ENCODE data around the gene SLC29A3. TPM values are rescaled to one million over a fixed set of nuclear protein-coding genes. Genes with fewer than 3 reads are reported as not detected.
A peak's percentile ranks its signal among the peaks of the same experiment; 100 is the strongest.
"Not testable (repeated sequence)": the region's sequence is repeated elsewhere in the genome, so short reads cannot be mapped to it uniquely, and the experiment has no call there.

SLC29A3 gene
- total RNA-seq, 1 donor from 2014 or later = 3.4 TPM

DNA sequence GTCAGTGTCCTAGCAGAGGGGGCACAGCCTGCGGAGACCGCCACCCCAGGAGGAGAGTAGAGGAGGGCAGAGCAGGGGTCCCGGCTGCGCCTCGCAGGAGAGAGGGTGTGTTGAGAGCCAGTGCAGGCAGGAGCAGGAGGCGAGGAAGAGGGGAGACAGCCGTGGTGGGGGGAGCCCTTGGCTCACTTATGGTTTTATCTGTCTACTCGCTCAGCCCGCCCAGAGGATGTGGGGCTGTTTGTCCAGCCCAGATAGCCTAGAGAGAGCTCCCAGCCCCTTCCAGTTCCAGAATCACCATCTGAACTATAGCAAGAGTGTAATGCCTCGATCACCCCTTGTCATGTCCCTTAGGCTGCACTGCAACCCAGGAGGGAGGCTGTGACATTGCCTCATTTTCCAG lies 26.6 kb downstream of the SLC29A3 start:
- DNase-seq (ENCODE audit: low read depth) = no peak

DNA sequence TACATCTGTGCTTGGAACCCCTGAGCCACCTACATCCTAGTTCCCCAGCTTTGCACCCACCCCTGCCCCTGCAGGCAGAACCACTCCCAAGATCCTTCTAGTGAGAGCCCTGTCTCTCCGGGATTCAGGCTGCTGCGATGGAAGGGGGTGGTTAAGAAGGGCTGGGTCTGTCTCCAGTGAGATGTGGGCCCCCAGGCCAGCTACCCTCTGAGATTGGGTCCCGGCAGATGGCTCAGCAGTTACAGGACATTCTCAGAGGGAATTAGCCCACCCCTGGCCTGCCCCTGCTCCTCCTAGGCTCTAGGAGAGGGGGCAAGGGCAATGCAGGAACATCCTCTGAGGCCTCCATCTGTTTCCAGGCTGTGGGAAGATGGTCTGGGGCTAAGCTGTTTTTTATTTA lies 27.7 kb downstream of the SLC29A3 start:
- no peak for DNase-seq (ENCODE audit: low read depth)

DNA sequence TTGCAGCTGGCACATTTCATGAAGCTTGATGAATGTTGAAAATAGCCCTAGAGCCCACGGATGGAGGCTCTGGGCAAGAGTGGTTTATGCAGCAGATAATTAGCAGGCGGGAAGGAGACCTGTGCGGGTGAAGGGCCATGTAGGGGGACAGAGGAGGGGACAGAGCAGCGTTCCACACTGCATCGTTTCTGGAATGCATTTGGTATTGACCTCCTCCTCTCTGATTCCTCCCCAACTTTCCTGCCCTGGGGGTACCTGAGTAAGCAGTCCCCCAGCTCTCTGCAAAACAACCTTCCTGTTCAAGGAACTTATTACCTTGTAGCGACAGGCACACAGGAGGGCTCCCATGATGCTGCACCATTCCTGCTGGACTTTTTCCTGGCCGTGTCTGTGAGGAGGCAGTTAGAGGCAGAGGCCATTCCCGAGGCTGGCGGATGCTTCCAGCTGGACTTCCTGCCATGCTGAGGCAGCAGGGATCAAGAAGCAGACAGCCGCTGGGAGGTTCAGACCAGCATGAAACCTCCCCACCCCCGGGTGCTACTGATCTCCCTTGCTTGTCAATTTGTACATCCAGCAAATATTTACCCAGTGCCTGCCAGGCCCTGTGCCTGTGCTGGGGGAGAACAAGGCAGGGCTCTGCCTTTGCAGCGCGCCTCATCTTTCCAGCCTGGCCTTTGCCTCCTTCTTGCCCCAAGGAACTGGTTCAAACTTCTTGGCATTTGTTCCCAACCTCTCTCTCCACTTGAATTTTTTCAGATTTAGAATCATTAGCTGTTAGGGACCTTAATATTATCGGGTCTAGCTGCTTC lies 28.7 kb downstream of the SLC29A3 start:
- no peak for DNase-seq (ENCODE audit: low read depth)

DNA sequence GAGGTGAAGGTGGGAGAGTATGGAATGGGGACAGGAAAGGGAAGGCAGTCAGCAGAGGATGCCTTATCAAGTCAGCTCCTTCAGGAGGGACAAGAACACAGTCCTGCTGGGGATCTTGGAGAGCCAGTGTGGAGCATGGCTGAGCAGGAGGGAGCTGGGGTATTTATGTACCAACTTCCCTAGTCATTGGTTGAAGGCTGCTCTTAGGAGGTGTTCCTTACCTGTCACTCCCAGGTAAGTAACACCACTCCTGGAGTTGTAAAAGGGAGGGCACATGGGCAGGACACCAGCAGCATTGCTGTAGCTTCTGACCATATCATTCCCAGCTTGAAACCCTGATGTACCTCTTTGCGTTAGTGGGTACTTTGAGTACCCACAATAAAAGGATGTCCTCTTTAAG lies 29.8 kb downstream of the SLC29A3 start:
- no peak for DNase-seq (ENCODE audit: low read depth)

DNA sequence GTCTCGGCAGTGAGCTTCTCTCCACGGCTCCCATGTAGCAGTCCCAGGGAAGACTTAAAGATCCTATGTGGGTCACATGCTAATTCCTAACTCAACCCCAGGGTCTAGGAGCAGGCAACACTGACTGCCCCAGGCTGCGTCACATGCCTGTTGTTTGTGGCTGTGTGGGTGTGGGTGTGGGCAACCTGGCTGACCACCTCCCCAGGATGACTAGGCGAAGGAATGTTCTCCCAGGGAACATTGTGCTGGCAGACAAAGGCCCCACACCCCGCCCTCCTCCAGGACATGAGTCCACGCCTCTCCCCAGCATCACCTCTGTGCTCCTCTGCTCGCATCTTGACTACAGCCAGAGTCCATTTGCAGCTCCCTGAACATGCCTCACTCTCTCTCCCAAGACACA lies 30.3 kb downstream of the SLC29A3 start:
- DNase-seq (ENCODE audit: low read depth) = peak; percentile 80

DNA sequence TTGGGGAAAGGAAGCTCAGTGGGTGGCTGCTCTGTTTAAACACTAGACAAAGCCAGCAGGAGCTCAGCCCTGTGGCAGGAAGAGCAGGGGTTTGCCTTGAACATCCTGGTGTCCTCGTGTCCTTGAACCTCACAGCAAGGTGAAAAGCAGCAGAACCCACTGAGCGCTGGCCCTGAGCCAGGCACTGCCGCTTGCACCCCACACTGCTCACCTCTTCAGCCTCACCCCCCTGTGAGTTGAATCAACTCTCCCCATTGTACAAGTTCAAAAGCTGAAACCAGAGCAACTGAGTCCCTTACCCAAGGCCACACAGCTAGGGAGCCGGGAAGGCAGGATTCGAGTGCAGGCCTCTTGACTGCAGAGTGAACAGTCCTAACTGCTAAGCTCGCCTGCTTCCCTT lies 32.0 kb downstream of the SLC29A3 start:
- DNase-seq (ENCODE audit: low read depth) = no peak

DNA sequence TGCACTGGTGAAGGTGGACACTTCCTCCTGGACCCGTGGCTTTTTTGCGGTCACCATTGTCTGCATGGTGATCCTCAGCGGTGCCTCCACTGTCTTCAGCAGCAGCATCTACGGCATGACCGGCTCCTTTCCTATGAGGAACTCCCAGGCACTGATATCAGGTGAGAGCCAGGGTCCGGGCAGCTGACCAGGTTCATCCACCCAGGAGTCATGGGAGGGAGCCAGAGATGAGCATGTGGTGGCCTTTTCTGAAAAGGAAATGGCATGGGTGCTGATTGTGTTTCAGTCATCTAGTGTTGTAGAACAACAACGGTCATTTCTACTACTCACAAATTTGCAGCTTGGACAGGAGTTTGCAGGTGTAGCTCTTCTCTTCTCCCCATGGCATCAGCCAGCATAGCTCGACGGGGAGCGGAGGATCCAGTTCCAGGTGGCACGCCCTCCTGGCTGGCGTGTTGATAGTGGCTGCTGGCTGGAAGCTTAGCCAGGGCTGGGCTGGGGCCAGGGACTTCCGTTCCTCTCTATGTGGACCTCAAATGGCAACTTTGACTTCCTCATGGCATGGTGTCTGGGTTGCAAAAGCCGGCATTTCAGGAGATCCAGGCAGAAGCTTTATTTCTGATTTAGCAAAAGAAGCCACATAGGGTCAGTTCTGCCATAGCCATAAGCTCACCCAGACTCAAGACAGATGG lies 32.7 kb downstream of the SLC29A3 start:
- no peak for DNase-seq (ENCODE audit: low read depth)

DNA sequence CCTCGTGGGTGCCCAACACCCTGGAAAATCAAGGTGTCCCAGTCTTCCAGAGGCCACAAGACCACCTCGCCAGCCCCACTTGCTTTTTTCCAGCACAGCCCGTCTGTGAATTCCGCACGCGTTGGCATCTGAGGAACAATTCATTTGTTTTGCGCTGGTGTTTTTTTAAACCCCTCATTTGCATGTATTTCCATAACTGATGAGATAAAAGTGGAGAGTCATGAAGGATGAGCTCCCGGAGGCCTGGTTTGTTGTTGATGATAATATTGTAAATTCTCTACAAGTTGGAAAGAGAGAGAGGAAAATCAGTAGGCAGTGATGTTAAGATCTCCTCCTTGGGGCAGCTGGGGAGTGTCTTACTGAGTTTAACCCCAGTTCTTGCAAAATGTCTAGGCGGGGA lies 34.6 kb downstream of the SLC29A3 start:
- no peak for DNase-seq (ENCODE audit: low read depth)

DNA sequence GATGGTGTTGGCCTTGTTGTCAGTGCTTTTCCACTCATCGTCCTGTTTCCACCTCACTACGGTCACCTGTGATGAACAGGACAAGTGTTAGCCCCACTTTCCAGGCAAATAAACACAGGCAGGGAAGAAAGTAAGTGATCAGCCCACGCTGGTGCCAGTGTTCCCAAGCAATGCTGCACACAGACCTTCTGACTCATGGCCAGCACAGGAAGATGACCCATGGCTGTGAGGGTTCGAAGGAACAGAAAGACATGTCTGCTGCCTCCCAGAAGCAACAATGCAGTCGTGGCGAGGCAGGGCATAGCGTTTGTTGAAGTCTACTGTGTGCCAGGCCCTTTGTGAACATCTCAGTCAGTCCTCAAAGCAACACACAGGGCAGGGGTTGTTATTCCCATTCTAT lies 35.7 kb downstream of the SLC29A3 start:
- DNase-seq (ENCODE audit: low read depth) = no peak

DNA sequence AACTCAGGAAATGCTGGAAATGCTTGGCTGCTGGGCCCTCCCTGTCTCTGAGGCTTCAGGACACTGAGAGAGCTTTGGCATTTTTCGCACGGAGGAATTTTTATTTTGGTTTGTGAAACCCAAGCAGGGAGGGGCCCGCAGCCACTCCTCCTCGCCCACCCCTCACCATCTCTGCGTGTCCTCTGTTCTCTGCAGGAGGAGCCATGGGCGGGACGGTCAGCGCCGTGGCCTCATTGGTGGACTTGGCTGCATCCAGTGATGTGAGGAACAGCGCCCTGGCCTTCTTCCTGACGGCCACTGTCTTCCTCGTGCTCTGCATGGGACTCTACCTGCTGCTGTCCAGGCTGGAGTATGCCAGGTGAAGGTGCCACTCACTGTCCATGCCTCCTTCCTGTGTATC lies 36.8 kb downstream of the SLC29A3 start:
- DNase-seq (ENCODE audit: low read depth) = no peak

DNA sequence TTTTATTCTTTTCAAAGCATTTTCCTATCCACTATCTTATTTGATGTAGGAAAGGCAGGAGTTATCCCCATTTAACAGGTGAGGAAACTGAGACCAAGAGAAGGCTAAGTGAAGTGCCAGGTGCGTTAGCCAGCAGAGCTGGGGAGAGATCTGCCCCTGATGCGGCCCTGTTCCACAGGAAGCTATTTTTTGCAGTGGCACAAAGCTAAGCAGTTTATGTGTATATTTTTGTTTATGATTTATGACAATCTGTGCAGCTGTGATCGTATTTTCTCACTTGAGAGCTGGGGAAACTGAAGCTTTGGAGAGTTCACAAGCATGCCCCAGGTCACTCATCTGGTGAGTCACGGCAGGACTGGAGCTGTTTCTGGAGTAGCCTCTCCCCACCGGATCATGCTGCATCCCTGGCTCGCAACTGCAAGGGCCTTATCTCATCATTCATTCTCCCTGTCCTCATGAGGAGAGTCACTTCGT lies 38.8 kb downstream of the SLC29A3 start:
- DNase-seq (ENCODE audit: low read depth) = no peak

DNA sequence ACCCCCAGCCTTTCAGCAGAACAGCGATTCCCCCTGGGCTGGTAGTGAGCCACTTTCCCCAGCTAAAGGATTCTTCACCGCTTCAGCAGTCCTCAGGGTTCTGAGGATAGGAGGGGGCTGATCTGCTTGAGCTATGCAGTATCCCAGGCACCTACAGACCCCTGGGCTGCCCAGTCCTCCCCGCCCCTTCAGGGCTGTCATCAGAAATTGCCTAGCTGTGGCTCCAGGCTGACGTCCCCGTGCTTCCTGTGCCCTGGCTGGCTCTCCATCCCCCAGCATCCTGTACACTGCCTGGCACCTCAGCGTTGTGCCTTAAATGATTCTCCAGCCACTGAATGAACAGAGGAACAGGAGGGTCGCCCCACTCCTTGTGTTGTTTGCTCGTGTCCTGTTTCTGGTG lies 39.2 kb downstream of the SLC29A3 start:
- DNase-seq (ENCODE audit: low read depth) = no peak

DNA sequence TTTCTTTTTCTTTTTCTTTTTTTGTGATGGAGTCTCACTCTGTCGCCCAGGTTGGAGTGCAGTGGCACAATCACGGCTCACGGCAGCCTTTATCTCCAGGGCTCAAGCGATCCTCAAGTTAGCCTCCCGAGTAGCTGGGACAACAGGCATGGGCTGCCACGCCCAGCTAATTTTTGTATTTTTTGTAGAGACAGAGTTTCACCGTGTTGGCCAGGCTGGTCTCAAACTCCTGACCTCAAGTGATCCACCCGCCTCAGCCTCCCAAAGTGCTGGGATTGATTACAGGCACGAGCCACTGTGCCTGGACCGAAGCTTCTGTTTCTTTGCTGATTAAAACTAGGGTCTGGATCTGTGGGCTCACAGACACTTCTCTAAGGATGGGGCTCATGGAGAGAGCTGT lies 39.8 kb downstream of the SLC29A3 start:
- not testable (repeated sequence) for DNase-seq (ENCODE audit: low read depth)

DNA sequence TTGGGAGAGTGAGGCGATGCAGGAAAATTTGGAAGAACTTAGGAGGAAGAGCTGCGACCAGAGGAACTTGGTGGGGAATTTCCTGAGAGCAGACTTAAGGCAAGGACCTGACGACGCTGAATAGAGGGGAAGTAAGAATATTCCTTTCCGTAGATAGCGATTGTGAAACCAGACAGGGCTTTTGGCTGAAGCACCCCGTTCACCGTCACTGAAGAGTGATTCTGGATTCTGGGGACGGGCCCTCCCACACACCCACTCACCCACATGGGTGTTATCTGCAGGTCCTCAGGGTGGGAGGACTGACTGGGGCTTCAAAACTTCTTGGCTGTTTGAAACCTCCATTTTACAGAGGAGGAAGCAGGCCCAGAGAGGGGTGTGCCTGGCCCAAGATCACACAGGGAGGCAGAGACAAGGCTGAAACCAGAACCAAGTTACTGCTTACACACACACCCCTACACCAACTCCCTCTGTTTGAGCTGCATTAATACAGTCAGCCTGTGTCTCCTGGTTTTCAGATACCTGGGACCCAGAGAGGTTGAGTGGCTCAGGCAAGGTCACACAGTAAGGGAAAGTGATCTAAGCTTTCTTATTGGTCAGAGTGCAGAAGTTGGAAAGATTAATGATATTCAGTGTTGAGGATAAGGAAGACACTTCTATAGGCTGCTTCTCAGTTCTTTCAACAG lies 40.4 kb downstream of the SLC29A3 start:
- DNase-seq (ENCODE audit: low read depth) = no peak

DNA sequence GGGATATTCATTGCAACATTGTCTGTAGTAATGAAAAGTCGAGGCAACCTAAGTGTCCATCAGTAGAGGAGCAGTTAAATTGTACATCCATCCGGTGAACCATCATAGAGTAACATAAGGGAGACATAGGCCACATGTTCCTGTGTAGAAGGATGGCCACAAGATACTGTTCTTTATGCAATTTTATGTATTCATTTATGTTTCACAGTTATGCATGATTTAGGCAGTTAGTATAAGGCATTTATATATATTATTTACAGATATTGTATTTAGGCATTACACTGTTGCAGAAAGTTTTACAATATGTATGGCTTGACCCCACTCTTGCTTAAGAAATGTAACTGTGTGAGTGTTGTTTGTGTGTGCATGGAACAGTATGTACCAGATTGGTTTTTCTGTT lies 41.7 kb downstream of the SLC29A3 start:
- no peak for DNase-seq (ENCODE audit: low read depth)

DNA sequence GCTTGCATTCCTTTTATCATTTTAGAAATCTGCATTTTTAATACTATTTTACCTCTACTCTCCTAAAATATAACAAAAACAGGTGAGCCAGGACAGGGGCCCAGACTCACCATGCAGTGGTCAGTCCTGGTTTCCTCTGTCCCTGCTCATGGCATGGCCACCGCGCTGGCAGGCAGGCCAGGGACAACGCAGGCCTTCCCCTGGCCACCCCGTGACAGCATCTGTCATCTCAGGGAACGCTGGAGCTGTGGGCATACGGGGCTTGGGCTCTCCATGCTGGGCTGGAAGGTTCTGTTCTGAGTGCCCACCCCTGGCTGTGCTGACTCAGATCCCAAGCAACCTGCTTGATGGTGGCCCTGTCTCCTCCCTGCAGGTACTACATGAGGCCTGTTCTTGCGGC lies 42.5 kb downstream of the SLC29A3 start:
- no peak for DNase-seq (ENCODE audit: low read depth)

DNA sequence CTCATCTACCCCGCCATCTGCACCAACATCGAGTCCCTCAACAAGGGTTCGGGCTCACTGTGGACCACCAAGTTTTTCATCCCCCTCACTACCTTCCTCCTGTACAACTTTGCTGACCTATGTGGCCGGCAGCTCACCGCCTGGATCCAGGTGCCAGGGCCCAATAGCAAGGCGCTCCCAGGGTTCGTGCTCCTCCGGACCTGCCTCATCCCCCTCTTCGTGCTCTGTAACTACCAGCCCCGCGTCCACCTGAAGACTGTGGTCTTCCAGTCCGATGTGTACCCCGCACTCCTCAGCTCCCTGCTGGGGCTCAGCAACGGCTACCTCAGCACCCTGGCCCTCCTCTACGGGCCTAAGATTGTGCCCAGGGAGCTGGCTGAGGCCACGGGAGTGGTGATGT lies 43.1 kb downstream of the SLC29A3 start:
- DNase-seq (ENCODE audit: low read depth) = no peak

DNA sequence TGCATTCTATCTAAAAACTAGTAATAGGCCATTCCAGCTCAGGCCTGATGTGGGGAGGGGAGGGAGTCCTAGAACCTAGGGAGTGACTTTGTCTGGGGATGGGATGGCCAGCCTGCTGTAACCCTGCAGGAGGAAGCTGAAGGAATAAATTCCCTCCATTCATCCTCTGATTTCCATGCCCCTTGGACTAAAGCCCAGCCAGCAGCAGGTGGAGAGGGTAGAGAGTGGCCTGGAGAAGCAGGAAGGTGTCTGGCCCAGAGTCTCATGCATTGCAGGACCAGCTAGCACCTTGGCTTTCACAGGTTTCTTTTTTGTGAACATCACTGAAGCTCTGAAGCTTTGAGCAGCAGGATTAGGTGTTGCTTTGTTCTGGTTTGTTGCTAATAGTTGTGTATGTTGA lies 44.9 kb downstream of the SLC29A3 start:
- DNase-seq (ENCODE audit: low read depth) = no peak

DNA sequence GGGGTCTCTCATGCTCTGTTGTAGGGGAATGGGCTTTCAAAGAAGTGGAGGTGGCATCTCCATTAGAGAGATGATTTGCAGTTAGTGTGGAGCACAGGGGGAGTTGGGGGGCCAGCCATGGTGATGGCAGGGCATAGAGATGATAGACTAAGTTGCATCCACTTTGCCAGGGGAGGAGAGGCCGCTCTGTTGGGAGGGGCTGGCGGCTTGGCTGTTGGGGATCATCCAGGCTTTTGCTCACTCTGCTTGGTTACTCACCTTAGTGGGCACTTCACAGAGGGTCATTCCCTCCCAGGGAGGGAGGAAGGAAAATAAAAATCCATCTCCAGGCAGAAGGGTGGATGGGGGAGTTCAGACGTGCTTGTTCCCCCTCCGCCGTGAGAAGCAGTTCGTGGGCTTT lies 46.3 kb downstream of the SLC29A3 start:
- no peak for DNase-seq (ENCODE audit: low read depth)

DNA sequence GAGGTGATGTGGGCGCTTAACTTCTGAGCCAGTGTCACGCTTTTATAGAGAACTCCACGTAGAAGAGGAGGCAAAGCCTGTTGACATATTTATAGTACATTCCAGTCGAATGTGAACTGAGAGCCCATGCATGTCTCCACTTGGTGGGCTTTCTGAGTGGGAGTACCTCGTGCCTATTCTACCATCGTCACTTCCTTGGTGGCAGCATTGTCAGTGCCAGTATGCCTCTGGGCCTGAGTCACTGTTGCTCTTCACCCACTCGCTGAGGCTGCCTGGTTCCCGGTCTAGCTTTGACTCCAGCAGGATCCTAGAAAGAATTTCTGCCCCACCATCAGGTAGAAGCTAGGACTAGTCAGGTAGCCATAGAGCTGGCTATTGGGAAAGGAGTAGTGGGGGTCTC lies 47.6 kb downstream of the SLC29A3 start:
- DNase-seq (ENCODE audit: low read depth) = no peak

DNA sequence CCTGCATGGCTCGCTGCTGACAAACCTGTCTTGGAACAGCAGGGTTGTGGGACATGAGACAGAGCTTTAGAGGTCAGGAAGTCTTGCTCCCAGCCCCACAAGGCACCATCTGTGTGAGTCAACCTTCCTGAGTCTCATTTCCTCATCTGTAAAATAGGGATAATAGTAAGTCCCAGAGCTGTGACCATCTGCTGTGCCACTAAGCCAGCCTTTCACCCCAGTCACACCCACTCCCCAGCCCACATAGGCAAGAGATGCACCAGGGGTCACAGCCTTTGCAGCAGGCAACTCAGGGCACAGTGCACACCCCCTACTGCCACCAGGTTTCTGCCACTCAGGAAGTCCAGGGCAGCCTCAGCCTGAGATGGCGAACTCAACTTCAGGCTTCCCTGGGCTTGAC lies 48.2 kb downstream of the SLC29A3 start:
- DNase-seq (ENCODE audit: low read depth) = no peak

DNA sequence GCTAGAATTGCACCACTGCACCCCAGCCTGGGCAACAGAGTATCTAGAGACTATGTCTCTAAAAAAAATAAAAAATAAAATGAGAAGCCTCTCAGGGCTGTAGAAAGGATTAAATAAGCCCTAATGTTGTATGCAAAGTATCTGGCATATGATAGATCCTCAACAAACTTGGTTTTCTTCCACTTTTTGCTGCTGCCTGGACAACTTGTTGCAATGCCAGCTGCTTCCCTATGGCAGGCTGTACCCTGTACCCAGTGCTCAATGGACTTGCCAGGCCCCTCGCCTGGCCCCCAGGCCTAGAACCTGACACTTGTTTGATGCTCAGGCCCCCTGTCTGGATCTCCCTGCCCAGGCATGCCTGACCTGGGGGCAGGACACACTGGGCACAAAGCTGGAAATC lies 49.1 kb downstream of the SLC29A3 start:
- DNase-seq (ENCODE audit: low read depth) = no peak

DNA sequence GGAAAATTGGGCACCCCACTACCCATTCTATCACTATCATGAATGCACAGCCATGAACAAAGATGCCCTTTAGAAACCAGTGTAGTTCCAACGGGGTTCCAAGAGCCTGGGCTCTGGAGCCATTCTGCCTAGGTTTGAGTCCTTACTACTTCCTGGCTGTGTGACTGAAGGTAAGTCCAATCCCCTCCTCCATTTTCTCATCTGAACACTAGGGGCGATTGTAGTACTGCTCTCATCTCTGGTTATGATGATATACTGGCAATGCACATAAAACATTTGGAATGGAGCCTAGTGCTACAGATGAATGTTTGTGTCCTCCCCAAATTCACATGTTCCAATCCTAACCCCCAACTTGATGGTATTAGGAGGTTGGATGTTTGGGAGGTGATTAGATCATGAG lies 49.6 kb downstream of the SLC29A3 start:
- no peak for DNase-seq (ENCODE audit: low read depth)

Measured in renal cortical epithelial cell (primary cell).